WTC11 (cell line): Measurements from ENCODE around the gene ARHGEF25.

Experiments
- CBFB ChIP-seq: sonication (generic); formaldehyde crosslinking; IDR thresholded peaks from 2 replicates; pipeline ENCODE4 v1.8.1; 2022; ENCODE audit warnings: mild to moderate bottlenecking, low read depth, missing genetic modification reagents
- CTCF ChIP-seq: fragments of 200-600 bp; IDR thresholded peaks from 2 replicates; pipeline ENCODE4 v1.8.0; 2022; ENCODE audit warnings: antibody characterized with exemption
- E2F1 ChIP-seq: sonication (generic); formaldehyde crosslinking; IDR thresholded peaks from 2 replicates; pipeline ENCODE4 v1.8.0; 2022; ENCODE audit warnings: mild to moderate bottlenecking, missing genetic modification reagents
- ETV6 ChIP-seq: sonication (generic); formaldehyde crosslinking; IDR thresholded peaks from 2 replicates; pipeline ENCODE4 v1.8.1; 2022; ENCODE audit warnings: mild to moderate bottlenecking, missing genetic modification reagents
- JUN ChIP-seq: sonication (generic); formaldehyde crosslinking; IDR thresholded peaks from 2 replicates; pipeline ENCODE4 v1.8.0; 2023; ENCODE audit warnings: mild to moderate bottlenecking, missing genetic modification reagents
- MAX ChIP-seq: sonication (generic); formaldehyde crosslinking; IDR thresholded peaks from 2 replicates; pipeline ENCODE4 v1.8.0; 2022; ENCODE audit warnings: mild to moderate bottlenecking, missing genetic modification reagents
- MXD4 ChIP-seq: fragments of 250-450 bp; sonication (Bioruptor Pico); IDR thresholded peaks from 2 replicates; pipeline ENCODE4 v1.8.0; 2021; ENCODE audit warnings: mild to moderate bottlenecking, moderate library complexity, borderline replicate concordance
- MYBL2 ChIP-seq: sonication (generic); formaldehyde crosslinking; IDR thresholded peaks from 2 replicates; pipeline ENCODE4 v1.8.1; 2023; ENCODE audit warnings: mild to moderate bottlenecking, moderate library complexity, missing genetic modification reagents
- RELA ChIP-seq: sonication (generic); formaldehyde crosslinking; IDR thresholded peaks from 2 replicates; pipeline ENCODE4 v1.8.1; 2022; ENCODE audit warnings: missing genetic modification reagents, mild to moderate bottlenecking, borderline replicate concordance
- SP1 ChIP-seq: sonication (generic); formaldehyde crosslinking; conservative IDR thresholded peaks from 2 replicates; pipeline ENCODE4 v1.8.1; 2022; ENCODE audit warnings: missing genetic modification reagents
- ZNF121 ChIP-seq: sonication (generic); formaldehyde crosslinking; IDR thresholded peaks from 2 replicates; pipeline ENCODE4 v1.8.0; 2023; ENCODE audit warnings: missing genetic modification reagents

- TF ChIP-seq RELA (CRISPR knock-in tag) = no peak
- TF ChIP-seq MAX (CRISPR knock-in tag) = no peak
- TF ChIP-seq CTCF = no peak
- no peak for TF ChIP-seq JUN (CRISPR knock-in tag)
- TF ChIP-seq SP1 (CRISPR knock-in tag) = no peak
- no peak for TF ChIP-seq MYBL2 (CRISPR knock-in tag)
- TF ChIP-seq E2F1 = no peak
- no peak for TF ChIP-seq CBFB (CRISPR knock-in tag)
- no peak for TF ChIP-seq ETV6
- no peak for TF ChIP-seq MXD4 (CRISPR knock-in tag)
- no peak for TF ChIP-seq ZNF121
Measured at GRCh38 chr12:57584690-57585089, 26.5 kb upstream of the ARHGEF25 start.
